ENCODE data around the gene GEMIN4.
A peak's percentile ranks its signal among the peaks of the same experiment; 100 is the strongest.

Gene GEMIN4

GRCh38 chr17:781805-782731, 30.0 kb upstream of the GEMIN4 start, which contains the start of the genes GLOD4 and MRM3 (continued):
- TF ChIP-seq ZNF623 (tag by site-specific recombination; IDR thresholded peaks at IDR 0.05) (peak; percentile 30; the same call in 1 of the 2 replicates), KLF16 (tag by site-specific recombination; IDR thresholded peaks at IDR 0.05) (peak; percentile 94), ZNF184 (tag by site-specific recombination; IDR thresholded peaks at IDR 0.05) (no peak), PRDM2 (tag by site-specific recombination; IDR thresholded peaks at IDR 0.05; ENCODE audit: borderline replicate concordance) (peak; percentile 55; the same call in 1 of the 2 replicates), ZIC2 (tag by site-specific recombination; IDR thresholded peaks at IDR 0.05) (peak; percentile 54), ZNF112 (tag by site-specific recombination; IDR thresholded peaks at IDR 0.05) (no peak), OVOL3 (tag by site-specific recombination; IDR thresholded peaks at IDR 0.05) (0 out of 2 replicates have a peak, but pooled peaks have one; percentile 21), ZNF155 (tag by site-specific recombination; IDR thresholded peaks at IDR 0.05) (no peak), ZNF639 (tag by site-specific recombination; IDR thresholded peaks at IDR 0.05) (peak; percentile 88), ZNF391 (tag by site-specific recombination; IDR thresholded peaks at IDR 0.05; ENCODE audit: borderline replicate concordance, low read depth) (peak; percentile 93; the same call in 1 of the 2 replicates), KLF17 (tag by site-specific recombination; IDR thresholded peaks at IDR 0.05) (peak; percentile 93; the same call in 1 of the 2 replicates), ZNF596 (tag by site-specific recombination; IDR thresholded peaks at IDR 0.05) (no peak), ZBTB17 (tag by site-specific recombination; IDR thresholded peaks at IDR 0.05) (peak; percentile 93), ZNF629 (tag by site-specific recombination; IDR thresholded peaks at IDR 0.05) (peak; percentile 99), ZBTB21 (tag by site-specific recombination; IDR thresholded peaks at IDR 0.05) (peak; percentile 99), ZNF366 (tag by site-specific recombination; conservative IDR thresholded peaks at IDR 0.05) (no peak), ZNF600 (tag by site-specific recombination; IDR thresholded peaks at IDR 0.05) (peak; percentile 94), PBX3 (CRISPR knock-in tag; IDR thresholded peaks at IDR 0.05) (peak; percentile 85; the same call in 1 of the 2 replicates), REST (tag by site-specific recombination; IDR thresholded peaks at IDR 0.05) (peak; percentile 28), ZNF146 (tag by site-specific recombination; IDR thresholded peaks at IDR 0.05) (peak; percentile 43; the same call in 1 of the 2 replicates), ZNF777 (tag by site-specific recombination; IDR thresholded peaks at IDR 0.05; ENCODE audit: borderline replicate concordance) (peak; percentile 49; the same call in 1 of the 2 replicates), WT1 (tag by site-specific recombination; IDR thresholded peaks at IDR 0.05) (peak; percentile 46; the same call in 1 of the 2 replicates), ZSCAN30 (tag by site-specific recombination; IDR thresholded peaks at IDR 0.05) (peak; percentile 68; the same call in 1 of the 2 replicates), TRIM28 (IDR thresholded peaks at IDR 0.05; ENCODE audit: borderline replicate concordance, low read length) (peak; percentile 75; the same call in 1 of the 2 replicates), ZBTB8A (tag by site-specific recombination; IDR thresholded peaks at IDR 0.05) (peak; percentile 94)
